HT-29 (cell line): ENCODE data around the gene MRM1. TPM values are rescaled to one million over a fixed set of nuclear protein-coding genes. Genes with fewer than 3 reads are reported as not detected.

Source experiments
- DNase-seq: peaks from one replicate; pipeline ENCODE4 v3.0.0-alpha.2; 2015; ENCODE audit warnings: low spot score
- total RNA-seq: library from RNA; depleted of rRNA; stranded (reverse); fragments of >200 nt; shearing (Covaris generic); gene quantifications from 2 replicates; pipeline ENCODE4 v1.2.3, GENCODE V29; 2014; rRNA removed

Gene MRM1
- 25.6 and 28.3 TPM in 2 replicates for total RNA-seq

DNA sequence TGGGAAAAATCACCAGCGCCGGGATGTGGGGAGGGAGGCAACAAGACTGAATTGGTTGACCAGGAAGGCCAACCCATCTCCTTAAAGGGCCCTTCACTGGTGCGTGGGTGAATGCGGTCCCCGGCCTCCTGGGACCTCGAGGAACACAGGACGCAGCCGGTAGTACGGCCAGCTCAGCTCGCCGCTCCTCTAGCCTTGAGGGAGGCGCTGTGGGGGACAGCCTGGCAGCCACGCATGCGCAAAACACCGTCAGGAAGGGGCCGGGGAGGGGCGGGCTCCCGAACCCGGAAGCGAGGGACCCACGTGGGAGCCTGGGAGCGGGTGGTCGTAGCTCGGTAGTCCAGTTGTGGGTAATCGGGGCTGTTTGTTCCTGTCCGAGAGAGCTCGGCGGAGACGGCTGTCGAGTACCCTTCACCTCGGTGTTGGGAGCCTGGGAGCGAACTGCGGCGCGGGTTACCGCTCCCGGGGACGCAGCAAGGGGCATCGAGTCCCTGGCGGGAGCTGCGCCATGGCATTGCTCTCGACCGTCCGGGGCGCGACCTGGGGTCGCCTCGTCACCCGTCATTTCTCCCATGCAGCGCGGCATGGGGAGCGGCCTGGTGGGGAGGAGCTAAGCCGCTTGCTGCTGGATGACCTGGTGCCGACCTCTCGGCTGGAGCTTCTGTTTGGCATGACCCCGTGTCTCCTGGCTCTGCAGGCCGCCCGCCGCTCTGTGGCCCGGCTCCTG, at the start of gene MRM1:
TSS of gene MRM1 (plus strand) at position 281 of the 727 bp plus-strand sequence. CDS start at position 509, 228 bp downstream.
- DNase-seq = peak; percentile 99

GRCh38 chr17:36553459-36553858, 47.9 kb upstream of the MRM1 start:
- DNase-seq = no peak

- DNase-seq = no peak
Observed at GRCh38 chr17:36566081-36566480, 35.3 kb upstream of the MRM1 start.

- no peak for DNase-seq
Observed at GRCh38 chr17:36575028-36575427, 26.4 kb upstream of the MRM1 start.

GRCh38 chr17:36576793-36577192, 24.6 kb upstream of the MRM1 start:
- DNase-seq = no peak

GRCh38 chr17:36578671-36579070, 22.7 kb upstream of the MRM1 start:
- DNase-seq = no peak

- DNase-seq = no peak
Observed at GRCh38 chr17:36583787-36584186, 17.6 kb upstream of the MRM1 start.

GRCh38 chr17:36586138-36586537, 15.2 kb upstream of the MRM1 start:
- no peak for DNase-seq

DNA sequence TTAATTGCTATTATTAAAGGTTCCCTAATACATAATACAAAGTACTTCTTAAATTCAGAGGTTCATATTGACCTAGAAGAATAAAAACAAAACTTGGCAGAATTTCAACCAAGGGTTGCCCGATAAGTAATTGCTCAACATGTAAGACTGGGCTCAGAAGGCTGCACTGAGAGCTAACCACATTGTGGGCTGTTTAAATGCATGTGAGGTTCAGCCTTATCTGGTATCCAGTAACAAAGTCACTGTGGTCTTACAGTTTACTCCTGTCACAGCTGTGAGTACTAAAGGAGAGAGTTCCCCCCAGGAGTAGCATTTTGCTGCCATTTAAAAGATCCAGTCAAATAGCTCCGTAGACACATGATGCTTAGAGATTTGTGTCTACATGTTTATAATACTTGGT, 11.3 kb upstream of the MRM1 start:
- no peak for DNase-seq

GRCh38 chr17:36591434-36592315, 9.7 kb upstream of the MRM1 start, which contains the start of gene DHRS11:
DHRS11 (plus strand) TSS chr17:36591879; CDS start chr17:36592010, 131 bp downstream.
- DNase-seq = peak; percentile 89

DNA sequence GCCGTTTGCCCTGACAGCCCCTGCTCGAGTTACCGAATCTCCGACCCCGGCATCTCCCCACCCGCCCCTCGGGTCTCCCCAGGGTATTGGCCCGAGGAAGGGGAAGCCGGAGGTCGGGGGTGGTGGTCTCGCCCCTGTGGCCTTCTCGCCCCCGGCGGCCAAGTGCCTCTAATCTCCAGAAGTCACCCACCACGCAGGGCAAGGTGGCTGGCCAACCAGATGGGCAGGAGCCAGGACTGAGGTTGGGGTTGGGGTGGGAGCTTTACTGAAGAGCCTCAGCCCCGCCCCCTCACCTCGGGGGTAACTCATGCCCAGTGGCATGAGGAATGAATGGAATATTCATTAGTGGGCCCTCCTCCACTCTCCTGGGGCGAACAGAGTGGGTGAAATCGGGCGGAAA, 9.1 kb upstream of the MRM1 start:
- no peak for DNase-seq

DNA sequence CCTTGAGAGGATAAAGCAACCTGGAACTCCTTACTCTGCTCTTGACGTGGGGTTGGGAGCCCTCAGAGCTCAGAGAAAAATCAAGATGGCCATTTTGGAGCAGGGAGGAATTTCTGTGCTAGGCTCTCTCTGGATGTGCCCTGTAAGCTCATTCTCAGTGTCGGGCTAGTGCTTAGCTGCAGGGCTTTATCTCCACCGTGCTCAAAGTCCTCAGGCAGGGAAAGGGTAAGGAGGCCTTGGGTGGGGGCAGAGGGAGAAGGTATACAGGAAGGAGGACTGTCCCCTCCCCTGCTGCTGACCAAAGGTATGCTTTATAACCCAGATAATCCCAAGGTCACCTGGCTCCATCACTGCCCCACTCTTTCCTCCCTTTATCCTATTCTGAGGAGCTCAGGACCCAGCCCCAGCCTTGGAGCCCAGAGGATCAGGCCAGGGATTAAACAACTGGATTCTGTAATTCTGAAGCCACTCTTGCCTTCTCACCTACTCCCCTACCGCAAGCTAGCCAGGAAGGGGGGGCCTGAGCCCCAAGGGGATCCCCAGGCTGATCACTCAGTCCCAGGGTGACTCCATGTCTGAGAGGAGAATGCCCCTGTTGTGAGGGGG, 8.6 kb upstream of the MRM1 start:
- peak; percentile 60 for DNase-seq

DNA sequence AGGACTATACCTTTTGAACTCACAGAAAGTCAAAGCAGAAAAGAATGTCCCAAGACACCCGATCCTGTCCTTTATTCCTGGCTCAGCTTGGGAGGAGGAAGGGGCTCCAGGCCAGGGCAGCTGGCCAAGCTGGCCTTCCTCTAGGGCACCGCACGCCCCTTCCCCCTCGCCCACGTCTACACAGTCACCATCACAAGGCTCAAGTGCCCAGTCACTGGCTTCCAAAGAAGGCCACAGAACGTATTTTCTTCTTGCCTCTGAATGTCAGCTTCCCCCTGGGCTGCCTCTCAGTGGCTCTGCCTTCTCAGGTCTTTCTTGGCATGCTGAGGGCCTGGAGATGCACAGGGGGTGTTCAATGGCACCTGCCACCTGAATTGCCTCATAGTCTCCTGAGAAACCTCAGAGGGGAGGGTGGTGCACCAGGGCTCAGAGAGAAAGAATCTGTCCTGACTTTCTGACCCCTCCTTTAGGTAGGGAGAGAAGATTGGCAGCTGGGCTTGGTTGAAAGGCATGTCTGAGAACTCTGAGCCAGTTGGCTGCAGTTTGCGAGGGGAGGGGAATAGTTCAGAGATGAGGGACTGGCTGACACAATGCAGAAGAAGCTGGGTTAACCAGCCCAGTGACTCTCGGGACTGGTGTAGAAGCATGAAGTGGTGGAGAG, 7.6 kb upstream of the MRM1 start:
- peak; percentile 80 for DNase-seq

GRCh38 chr17:36594626-36595401, 6.6 kb upstream of the MRM1 start:
- DNase-seq = no peak

- DNase-seq = no peak
Observed at GRCh38 chr17:36597226-36597625, 4.2 kb upstream of the MRM1 start.

DNA sequence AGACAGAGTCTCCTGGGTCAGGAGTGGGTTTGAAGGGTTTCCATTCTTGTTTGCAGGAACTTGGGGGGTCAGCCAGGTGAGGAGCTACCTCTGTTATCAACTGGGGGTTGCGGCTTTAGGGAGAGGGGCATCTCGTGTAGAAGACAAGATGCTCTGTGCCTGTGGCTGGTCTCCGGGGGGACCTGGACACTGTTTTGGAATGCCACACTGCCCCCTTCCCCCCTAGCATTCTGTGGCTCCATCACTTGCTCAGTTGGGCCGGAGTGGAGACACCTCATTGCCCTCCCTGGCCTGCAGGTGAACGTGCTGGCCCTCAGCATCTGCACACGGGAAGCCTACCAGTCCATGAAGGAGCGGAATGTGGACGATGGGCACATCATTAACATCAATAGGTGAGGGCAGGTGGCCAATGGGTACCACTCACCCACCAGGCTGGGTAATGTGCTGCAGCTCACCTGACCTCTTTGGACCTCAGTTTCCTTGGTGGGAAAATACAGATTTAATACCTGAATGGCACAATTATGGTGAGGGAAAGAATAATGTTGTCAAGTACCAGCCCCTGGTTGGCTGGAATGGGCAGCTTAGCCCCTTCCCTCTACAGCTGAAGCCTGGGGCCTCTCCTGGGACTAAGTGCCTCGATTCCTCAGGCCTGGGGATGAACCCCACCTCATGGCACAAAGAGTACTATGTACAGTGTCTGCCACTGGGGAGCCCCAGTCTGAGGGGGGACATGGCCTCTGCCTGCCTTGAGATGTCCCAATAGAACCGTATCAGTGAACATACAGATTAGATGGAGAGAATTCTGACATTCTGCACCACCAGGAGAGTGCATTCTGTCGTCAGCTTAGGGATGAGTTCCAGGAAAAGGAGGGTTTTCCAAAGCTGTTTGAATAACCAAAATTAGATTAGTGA, 3.3 kb upstream of the MRM1 start:
- DNase-seq = no peak

DNA sequence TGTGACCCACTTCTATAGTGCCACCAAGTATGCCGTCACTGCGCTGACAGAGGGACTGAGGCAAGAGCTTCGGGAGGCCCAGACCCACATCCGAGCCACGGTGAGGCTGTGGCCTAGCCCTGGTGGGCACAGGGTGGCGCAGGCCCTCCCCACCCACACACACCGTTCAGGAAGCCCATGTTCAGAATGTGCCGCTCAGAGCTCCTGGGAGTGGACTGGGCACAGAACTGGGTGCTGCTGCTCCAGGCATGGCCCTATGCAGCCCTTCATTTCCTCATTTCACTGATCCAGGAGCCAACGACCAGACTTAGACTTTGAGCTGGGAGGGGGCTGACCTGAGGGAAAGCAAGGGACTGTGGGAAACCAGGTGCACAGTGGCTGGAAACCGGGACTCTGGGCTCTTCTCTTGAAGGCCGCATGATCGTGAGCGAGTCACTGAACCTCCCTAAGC, 2.4 kb upstream of the MRM1 start:
- DNase-seq = no peak

- no peak for DNase-seq
Observed at GRCh38 chr17:36599546-36600250, 1.7 kb upstream of the MRM1 start.

GRCh38 chr17:36600465-36600864, 918 bp upstream of the MRM1 start:
- no peak for DNase-seq
